Endothelial cell of umbilical vein (primary cell): ENCODE measurements around the gene SCYL3. TPM values are rescaled to one million over a fixed set of nuclear protein-coding genes. Genes with fewer than 3 reads are reported as not detected.

Experiments
- BruUV-seq: library from RNA; stranded (reverse); fragments of 400-500 nt; replicated peaks from 2 replicates; lab custom pipeline; 2021; lab: Mats Ljungman, UMichigan
- CTCF ChIA-PET: fragments of 300-600, 350-600 bp; sonication (Branson Sonifier 250); formaldehyde crosslinking; loops from one replicate; lab custom pipeline; 2021; ENCODE audit warnings: antibody characterized with exemption, inconsistent platforms; lab: Charles Lee
- POLR2A ChIA-PET: fragments of 300-600, 350-600 bp; sonication (Branson Sonifier 250); formaldehyde crosslinking; loops from one replicate; lab custom pipeline; 2021; ENCODE audit warnings: antibody characterized with exemption, inconsistent platforms; lab: Charles Lee
- DNase-seq: peaks from one replicate; pipeline ENCODE4 v3.0.0-alpha.2; 2011; ENCODE audit warnings: low read depth, low spot score
- FAIRE-seq: peaks from 2 replicates; lab custom pipeline; 2011; peaks lifted over from hg19 to GRCh38; lab: Jason Lieb, UNC
- H2AFZ ChIP-seq: 2 replicates; pipeline ENCODE4 v1.6.0; 2012; ENCODE audit warnings: low read depth, low read length, control low read depth, inconsistent platforms
- H3K27ac ChIP-seq: 2 replicates; pipeline ENCODE4 v1.5.1; 2011; ENCODE audit warnings: low read depth, mild to moderate bottlenecking, control low read depth, low read length, moderate library complexity; ENCODE audit not compliant: insufficient read depth
- H3K27me3 ChIP-seq, 2 experiments: 2 replicates each; pipeline versions ENCODE4 v1.6.0 to v1.6.1; 2011; ENCODE audit warnings: low read length in 2 of 2, mixed read lengths in 1 of 2; ENCODE audit not compliant: control insufficient read depth in 2 of 2, insufficient read depth in 2 of 2
- H3K36me3 ChIP-seq, 2 experiments: 2 replicates in 1 of 2; 3 replicates in 1 of 2; pipeline ENCODE4 v1.5.1; 2011; ENCODE audit warnings: low read length in 2 of 2, mild to moderate bottlenecking in 1 of 2, moderate library complexity in 1 of 2; ENCODE audit not compliant: control insufficient read depth in 2 of 2, insufficient read depth in 2 of 2; ENCODE audit errors: extremely low read depth in 1 of 2
- H3K4me1 ChIP-seq: 3 replicates; pipeline ENCODE4 v1.5.1; 2011; ENCODE audit warnings: mild to moderate bottlenecking, low read length; ENCODE audit not compliant: control insufficient read depth, insufficient read depth; ENCODE audit errors: extremely low read depth
- H3K4me2 ChIP-seq: 2 replicates; pipeline ENCODE4 v1.6.1; 2011; ENCODE audit warnings: low read length, control low read depth, mixed read lengths; ENCODE audit not compliant: insufficient read depth
- H3K4me3 ChIP-seq, 3 experiments: fragments of 200-600 bp in 1 of 3; sonication (generic), shearing (Covaris generic) in 1 of 3; replicated peaks in 1 of 3; 2 replicates each; pipeline ENCODE4 v1.5.1; 2011 to 2016; ENCODE audit warnings: control low read depth in 3 of 3, low read length in 3 of 3, mild to moderate bottlenecking in 2 of 3, inconsistent platforms in 1 of 3, low read depth in 1 of 3, moderate library complexity in 1 of 3; ENCODE audit not compliant: insufficient read depth in 1 of 3
- H3K79me2 ChIP-seq: 2 replicates; pipeline ENCODE4 v1.6.0; 2012; ENCODE audit warnings: low read length, inconsistent platforms; ENCODE audit not compliant: control insufficient read depth, insufficient read depth
- H3K9ac ChIP-seq: replicated peaks from 2 replicates; pipeline ENCODE3; 2011; ENCODE audit warnings: low read length, control low read depth; ENCODE audit not compliant: insufficient read depth; ENCODE audit errors: extremely low read depth
- H3K9me1 ChIP-seq: replicated peaks from 3 replicates; pipeline ENCODE4 v1.6.0; 2011; ENCODE audit warnings: mild to moderate bottlenecking, low read length; ENCODE audit not compliant: control insufficient read depth, insufficient read depth; ENCODE audit errors: extremely low read depth
- H3K9me3 ChIP-seq: replicated peaks from 2 replicates; pipeline ENCODE4 v1.5.1; 2012; ENCODE audit warnings: low read length, inconsistent platforms; ENCODE audit not compliant: control insufficient read depth, insufficient read depth
- H4K20me1 ChIP-seq: replicated peaks from 2 replicates; pipeline ENCODE3; 2011; ENCODE audit warnings: mild to moderate bottlenecking, low read length; ENCODE audit not compliant: control insufficient read depth, insufficient read depth; ENCODE audit errors: extremely low read depth
- EZH2 ChIP-seq: IDR thresholded peaks from 2 replicates; pipeline ENCODE4 v1.6.1; 2012; ENCODE audit warnings: borderline replicate concordance, low read depth, mild to moderate bottlenecking, moderate library complexity, low read length, inconsistent platforms; ENCODE audit not compliant: severe bottlenecking
- FOS ChIP-seq: IDR thresholded peaks from 2 replicates; pipeline ENCODE4 v1.6.1; 2011; ENCODE audit warnings: mild to moderate bottlenecking, low read length, moderate library complexity, borderline replicate concordance; ENCODE audit not compliant: insufficient read depth
- GATA2 ChIP-seq: IDR thresholded peaks from 2 replicates; pipeline ENCODE4 v1.7.0; 2011; ENCODE audit warnings: low read depth, mild to moderate bottlenecking, moderate library complexity, mixed read lengths, low read length; ENCODE audit not compliant: insufficient read length, insufficient read depth
- JUN ChIP-seq: IDR thresholded peaks from 2 replicates; pipeline ENCODE4 v1.6.1; 2011; ENCODE audit warnings: borderline replicate concordance, low read depth; ENCODE audit not compliant: insufficient read length, insufficient read depth
- MYC ChIP-seq: IDR thresholded peaks from one replicate; pipeline ENCODE4 v1.6.1; 2011; ENCODE audit warnings: mild to moderate bottlenecking, low read depth, low read length
- POLR2A ChIP-seq: IDR thresholded peaks from 2 replicates; pipeline ENCODE4 v1.6.1; 2012; ENCODE audit warnings: low read depth, mild to moderate bottlenecking, control low read depth, low read length
- POLR2AphosphoS5 ChIP-seq: IDR thresholded peaks from 2 replicates; pipeline ENCODE4 v1.6.1; 2012; ENCODE audit warnings: low read depth, mild to moderate bottlenecking, control low read depth, low read length, moderate library complexity; ENCODE audit not compliant: insufficient read depth
- dilution Hi-C: fragments of 300-500 bp; cut with MboI; formaldehyde crosslinking; loops from one replicate; pipeline ENCODE4 v1.15.0; 2019; ENCODE audit warnings: low sequenced_read_pairs; ENCODE audit not compliant: extremely low pct_ligation_motif_present
- intact Hi-C: fragments of 100-400 bp; cut with micrococcal nuclease; formaldehyde crosslinking; loops from one replicate; pipeline ENCODE4 v1.10.0; 2022
- polyA plus RNA-seq, 4 experiments: library from polyadenylated mRNA; depleted of rRNA in 3 of 4; stranded (reverse) in 3 of 4; unstranded in 1 of 4; fragments of >200 nt; gene quantifications; 2 replicates each; pipeline versions ENCODE4 v1.2.1 to v1.2.3, GENCODE V29; 2011 to 2012; ENCODE audit warnings: missing spikeins in 1 of 4
- total RNA-seq: library from RNA; stranded (reverse); gene quantifications from 2 replicates; pipeline ENCODE4 v1.2.3, GENCODE V29; 2021
- TF ChIP-seq, protein P1 (sequence below): IDR thresholded peaks from 2 replicates; pipeline ENCODE4 v1.6.1; 2011; ENCODE audit not compliant: insufficient read depth, insufficient read length
- TF ChIP-seq, protein P2 (sequence below), 2 donors: IDR thresholded peaks; 1 replicate in 1 of 2; 2 replicates in 1 of 2; pipeline ENCODE4 v1.5.1; 2011; ENCODE audit warnings: low read length in 2 of 2, mild to moderate bottlenecking in 2 of 2, moderate library complexity in 2 of 2, control low read depth in 1 of 2, inconsistent platforms in 1 of 2, low read depth in 1 of 2; ENCODE audit not compliant: insufficient read depth in 1 of 2; ENCODE audit errors: extremely low read depth in 1 of 2

Gene SCYL3
- total and polyA plus RNA-seq, 2 donors (not counting 3 experiments of a cell fraction or from before 2014, with no cell fraction given): 3.3 to 6.2 TPM

DNA sequence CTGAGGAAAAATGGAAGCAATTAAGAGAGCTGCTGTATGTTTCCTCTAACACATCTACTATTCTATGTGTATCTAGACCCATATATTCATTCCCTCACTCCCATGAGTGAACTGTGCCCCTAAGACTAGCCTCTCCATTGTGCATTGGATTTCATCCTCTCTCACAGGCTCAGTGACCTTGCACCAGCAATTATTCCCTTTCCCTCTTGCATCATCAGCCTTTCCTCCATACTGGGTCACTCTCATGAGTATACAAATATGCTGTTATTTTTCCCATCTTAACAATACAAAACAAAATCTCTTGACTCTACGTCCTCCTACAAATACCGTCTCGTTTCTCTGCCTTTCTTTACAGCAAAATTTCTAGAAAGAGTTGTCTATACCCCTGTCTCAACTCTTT is 69.5 kb downstream of the SCYL3 start:
- Histone ChIP-seq H3K27ac (no peak overlapping the region), H3K36me3 (no peaks in the 10 kb centered on the region), H3K4me3 (no peak overlapping the region), H3K9ac (no peak overlapping the region), H3K4me2 (no peak overlapping the region), H3K79me2 (no peaks in the 10 kb centered on the region), H3K9me3 (no peaks in the 10 kb centered on the region), H2AFZ (no peak overlapping the region), H4K20me1 (no peaks in the 10 kb centered on the region), H3K9me1 (no peaks in the 10 kb centered on the region), H3K4me1 (no peaks in the 10 kb centered on the region), H3K27me3 (no peaks in the 10 kb centered on the region)
- intact Hi-C loops (no loop called here), dilution Hi-C loops (no loop called here)
- BruUV-seq: no TSS peak
- no peak for FAIRE-seq
- TF ChIP-seq JUN (no peak), POLR2A (no peak), MYC (no peak)
- ChIA-PET POLR2A (no interaction called here), CTCF (interaction anchor here (0.7 kb wide), 1 partner anchor 223 kb away, joined by 3 read pairs; no protein-coding TSS in a partner anchor)
- DNase-seq: no peak

DNA sequence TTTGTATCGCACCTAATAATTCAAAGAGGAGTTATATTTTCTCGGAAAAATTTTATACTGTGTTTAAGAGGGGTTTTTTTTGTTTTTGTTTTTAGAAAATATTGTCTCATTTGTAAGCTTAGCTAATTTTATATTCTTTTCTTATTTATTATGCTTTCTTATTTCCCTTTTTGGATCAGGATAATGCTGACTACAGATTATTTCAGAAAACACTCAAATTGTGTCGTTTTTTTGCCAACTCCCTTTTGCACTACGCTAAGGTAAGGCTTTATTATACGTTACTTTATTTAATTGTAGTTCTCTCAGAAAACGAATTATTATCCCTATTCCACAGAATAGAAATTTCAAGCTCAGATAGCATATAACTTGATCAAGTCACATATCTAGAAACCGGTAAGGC is 72.2 kb downstream of the SCYL3 start:
- TF ChIP-seq, protein P1, sequence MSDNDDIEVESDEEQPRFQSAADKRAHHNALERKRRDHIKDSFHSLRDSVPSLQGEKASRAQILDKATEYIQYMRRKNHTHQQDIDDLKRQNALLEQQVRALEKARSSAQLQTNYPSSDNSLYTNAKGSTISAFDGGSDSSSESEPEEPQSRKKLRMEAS: no peak
- TF ChIP-seq EZH2: no peak
- TF ChIP-seq POLR2A: no peak
- TF ChIP-seq GATA2: no peak
- no peak for TF ChIP-seq JUN
- no peak for TF ChIP-seq FOS
- TF ChIP-seq, protein P2, sequence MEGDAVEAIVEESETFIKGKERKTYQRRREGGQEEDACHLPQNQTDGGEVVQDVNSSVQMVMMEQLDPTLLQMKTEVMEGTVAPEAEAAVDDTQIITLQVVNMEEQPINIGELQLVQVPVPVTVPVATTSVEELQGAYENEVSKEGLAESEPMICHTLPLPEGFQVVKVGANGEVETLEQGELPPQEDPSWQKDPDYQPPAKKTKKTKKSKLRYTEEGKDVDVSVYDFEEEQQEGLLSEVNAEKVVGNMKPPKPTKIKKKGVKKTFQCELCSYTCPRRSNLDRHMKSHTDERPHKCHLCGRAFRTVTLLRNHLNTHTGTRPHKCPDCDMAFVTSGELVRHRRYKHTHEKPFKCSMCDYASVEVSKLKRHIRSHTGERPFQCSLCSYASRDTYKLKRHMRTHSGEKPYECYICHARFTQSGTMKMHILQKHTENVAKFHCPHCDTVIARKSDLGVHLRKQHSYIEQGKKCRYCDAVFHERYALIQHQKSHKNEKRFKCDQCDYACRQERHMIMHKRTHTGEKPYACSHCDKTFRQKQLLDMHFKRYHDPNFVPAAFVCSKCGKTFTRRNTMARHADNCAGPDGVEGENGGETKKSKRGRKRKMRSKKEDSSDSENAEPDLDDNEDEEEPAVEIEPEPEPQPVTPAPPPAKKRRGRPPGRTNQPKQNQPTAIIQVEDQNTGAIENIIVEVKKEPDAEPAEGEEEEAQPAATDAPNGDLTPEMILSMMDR (IDR thresholded peaks at IDR 0.05; ENCODE audit: extremely low read depth in 1 of 2, insufficient read depth in 1 of 2, low read depth in 1 of 2, low read length in 2 of 2): no peak
- no peak for TF ChIP-seq POLR2AphosphoS5
- no peak for TF ChIP-seq MYC

More for the DNA sequence above, 72.2 kb downstream of the SCYL3 start:
- H3K36me3 ChIP-seq: no peaks in the 10 kb centered on the region
- H3K27ac ChIP-seq: no peak overlapping the region
- DNase-seq (no peak), FAIRE-seq (no peak)
- no peaks in the 10 kb centered on the region for H4K20me1 ChIP-seq
- H3K27me3 ChIP-seq: no peaks in the 10 kb centered on the region
- no peaks in the 10 kb centered on the region for H3K9me3 ChIP-seq
- BruUV-seq: no TSS peak
- dilution Hi-C loops (no loop called here), intact Hi-C loops (no loop called here)
- CTCF ChIA-PET: interaction anchor here (1.2 kb wide), 1 partner anchor 12 kb away, joined by 3 read pairs; no protein-coding TSS in a partner anchor
- H3K4me2 ChIP-seq: no peak overlapping the region
- H3K79me2 ChIP-seq: no peaks in the 10 kb centered on the region
- no peak overlapping the region for H3K9ac ChIP-seq
- H3K4me3 ChIP-seq: no peak overlapping the region
- H3K9me1 ChIP-seq: no peaks in the 10 kb centered on the region
- H2AFZ ChIP-seq: no peak overlapping the region
- H3K4me1 ChIP-seq: no peaks in the 10 kb centered on the region
- POLR2A ChIA-PET: no interaction called here
